Measurements from ENCODE around the gene MPV17L2. TPM values are rescaled to one million over a fixed set of nuclear protein-coding genes. Genes with fewer than 3 reads are reported as not detected.

Gene MPV17L2
- total and polyA plus RNA-seq, 10 of the 15 experiments (the other 5 are each of a cell fraction or from before 2014, with no cell fraction given): 5.1 to 57.2 (median 22.9) TPM

GRCh38 chr19:18225355-18225701 lies 32.3 kb downstream of the MPV17L2 start:
- ATAC-seq (no peak), FAIRE-seq (no peak), DNase-seq (ENCODE audit: low read depth, low spot score) (no peak)
- RAD21 ChIA-PET (ENCODE audit: unreplicated experiment): interaction anchor here (1.1 kb wide), 1 partner anchor 184 kb away, joined by 3 read pairs; no protein-coding TSS in a partner anchor
- Histone ChIP-seq H3K4me3 (no peak overlapping the region), H3K4me2 (ENCODE audit: control insufficient read depth, insufficient read depth) (no peak overlapping the region; the same call in 1 of the 2 replicates), H3K79me2 (ENCODE audit: control insufficient read depth, insufficient read depth, low read length) (no peaks in the 10 kb centered on the region), H4K20me1 (ENCODE audit: control insufficient read depth, insufficient read depth) (no peaks in the 10 kb centered on the region), H3K36me3 (ENCODE audit: control insufficient read depth in 2 of 2, insufficient read depth in 2 of 2, low read length in 1 of 2) (no peaks in the 10 kb centered on the region), H3K4me1 (ENCODE audit: control insufficient read depth, insufficient read depth, low read length) (peaks cover 19% of the 10 kb centered on the region), H3K9ac (ENCODE audit: control insufficient read depth, insufficient read depth, low read length) (no peak overlapping the region), H3K27ac (ENCODE audit: control insufficient read depth, insufficient read depth) (no peak overlapping the region), H3K27me3 (replicated peaks in 1 of 2; ENCODE audit: control insufficient read depth in 2 of 2, insufficient read depth in 2 of 2, low read length in 1 of 2) (peaks cover 0 to 3% of the 10 kb centered on the region in 2 experiments; a peak in 2 of 4 replicates), H3K9me3 (replicated peaks; ENCODE audit: control insufficient read depth, insufficient read depth, low read length) (no peaks in the 10 kb centered on the region; the same call in 2 of the 3 replicates), H2AFZ (ENCODE audit: control insufficient read depth, low read depth, low read length) (no peak overlapping the region)
- CTCF ChIA-PET: interaction anchor here (0.6 to 2.9 kb wide), 3 partner anchors 54 to 369 kb away, joined by 3 to 21 read pairs (median 17); no protein-coding TSS in a partner anchor
- SMC1A ChIA-PET (ENCODE audit: uncharacterized antibody, unreplicated experiment): interaction anchor here (1.1 to 1.2 kb wide), 2 partner anchors 22 to 218 kb away, joined by 3 to 4 read pairs; partner anchors contain the start of gene RAB3A
- WGBS (ENCODE audit: insufficient coverage, insufficient replicate concordance, low lambda C conversion rate, missing lambda C conversion rate): 36% methylated on average over 16 of the region's 16 CpGs
- intact Hi-C loops (cut with micrococcal nuclease; ENCODE audit: unreplicated experiment) (no loop called here), in situ Hi-C loops (cut with MboI) (no loop called here)
- no peak for TF ChIP-seq NFYA (IDR thresholded peaks at IDR 0.05; ENCODE audit: borderline replicate concordance, low read depth, low read length)
- TF ChIP-seq HDAC6 (IDR thresholded peaks at IDR 0.05; ENCODE audit: unreplicated experiment): peak; percentile 94
- POLR2A ChIA-PET: interaction anchor here (1.2 to 1.4 kb wide), 2 partner anchors 15 to 54 kb away, joined by 3 read pairs; no protein-coding TSS in a partner anchor
- no TSS peak for BruUV-seq (replicated peaks)

DNA sequence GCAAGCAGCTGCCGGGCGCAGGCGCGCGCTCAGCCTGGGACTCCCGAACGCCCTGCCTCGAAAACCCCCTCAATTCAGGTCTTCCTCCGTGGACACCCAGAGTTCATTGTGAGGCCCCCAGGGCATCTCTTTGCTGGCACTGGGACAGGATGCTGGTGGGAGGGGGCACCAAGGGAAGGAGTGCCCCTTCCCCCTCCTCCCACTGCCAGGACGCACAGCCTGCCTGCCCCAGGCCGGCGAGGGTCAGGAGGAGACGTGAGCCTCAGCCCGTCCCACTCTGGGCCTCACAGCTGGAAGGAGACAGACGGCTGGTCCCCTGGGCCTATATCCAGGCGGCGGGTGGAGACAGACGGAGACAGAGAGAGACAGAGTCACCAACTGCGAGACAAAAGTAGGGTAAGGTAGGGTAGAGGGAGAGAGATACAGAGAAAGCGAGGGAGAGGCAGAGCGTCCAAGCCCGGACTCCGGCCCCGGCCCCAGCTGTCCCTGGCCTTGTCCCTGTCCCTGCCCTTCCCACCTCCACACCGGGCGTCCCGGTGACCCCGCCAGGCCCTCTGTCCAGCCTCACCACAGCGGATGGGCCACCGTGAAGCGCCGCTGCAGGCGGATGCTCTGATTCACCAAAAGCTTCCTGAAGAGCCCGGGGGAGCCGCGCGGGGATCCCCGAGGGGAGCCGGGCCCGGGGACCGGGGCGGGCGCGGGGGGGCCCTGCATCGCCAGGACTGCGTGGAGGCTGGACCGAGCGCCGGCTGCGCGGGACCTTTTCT lies 32.9 kb downstream of the MPV17L2 start, which contains the start of gene PDE4C:
TSS of gene PDE4C (minus strand) at position 737 of the 767 bp plus-strand sequence. CDS start at position 714, 23 bp downstream.
- H3K9ac ChIP-seq (ENCODE audit: control insufficient read depth, insufficient read depth, low read length): no peak within 1 kb of the TSS
- H3K36me3 ChIP-seq (ENCODE audit: control insufficient read depth in 2 of 2, insufficient read depth in 2 of 2, low read length in 1 of 2): no peaks in the 10 kb centered on the region
- H3K27me3 ChIP-seq (replicated peaks in 1 of 2; ENCODE audit: control insufficient read depth in 2 of 2, insufficient read depth in 2 of 2, low read length in 1 of 2): peaks cover 0 to 3% of the 10 kb centered on the region in 2 experiments; a peak in 2 of 4 replicates
- ChIA-PET POLR2A (interaction anchor here (0.6 to 1.4 kb wide), 2 partner anchors 21 to 118 kb away, joined by 3 to 5 read pairs; no protein-coding TSS in a partner anchor), RAD21 (ENCODE audit: unreplicated experiment) (no interaction called here), SMC1A (ENCODE audit: uncharacterized antibody, unreplicated experiment) (no interaction called here), CTCF (interaction anchor here (0.6 to 2.9 kb wide), 3 partner anchors 21 to 368 kb away, joined by 3 to 17 read pairs (median 3); no protein-coding TSS in a partner anchor)
- no peak within 1 kb of the TSS for H3K27ac ChIP-seq (ENCODE audit: control insufficient read depth, insufficient read depth)
- H3K4me1 ChIP-seq (ENCODE audit: control insufficient read depth, insufficient read depth, low read length): peaks cover 19% of the 10 kb centered on the region
- H4K20me1 ChIP-seq (ENCODE audit: control insufficient read depth, insufficient read depth): no peaks in the 10 kb centered on the region
- BruUV-seq (replicated peaks): no TSS peak
- in situ Hi-C loops (cut with MboI): no loop called here
- H3K79me2 ChIP-seq (ENCODE audit: control insufficient read depth, insufficient read depth, low read length): no peaks in the 10 kb centered on the region
- WGBS (ENCODE audit: insufficient coverage, insufficient replicate concordance, low lambda C conversion rate, missing lambda C conversion rate): 6% methylated on average over 34 of the region's 51 CpGs
- no peak for DNase-seq (ENCODE audit: low read depth, low spot score)
- H3K4me3 ChIP-seq: no peak within 1 kb of the TSS
- no peaks in the 10 kb centered on the region; the same call in 2 of the 3 replicates for H3K9me3 ChIP-seq (replicated peaks; ENCODE audit: control insufficient read depth, insufficient read depth, low read length)
- no peak within 1 kb of the TSS for H2AFZ ChIP-seq (ENCODE audit: control insufficient read depth, low read depth, low read length)
- H3K4me2 ChIP-seq (ENCODE audit: control insufficient read depth, insufficient read depth): peak within 1 kb of the TSS; percentile 25
- no peak for FAIRE-seq
- intact Hi-C loops (cut with micrococcal nuclease; ENCODE audit: unreplicated experiment): no loop called here
- ATAC-seq: no peak
- TF ChIP-seq CEBPB (IDR thresholded peaks at IDR 0.05; ENCODE audit: borderline replicate concordance in 1 of 2, low read depth in 2 of 2, low read length in 2 of 2) (no peak), SKIL (IDR thresholded peaks at IDR 0.05; ENCODE audit: low read depth, poor library complexity, severe bottlenecking) (no peak), NFIC (IDR thresholded peaks at IDR 0.05; ENCODE audit: low read depth, low read length) (no peak), TCF12 (IDR thresholded peaks at IDR 0.05; ENCODE audit: low read depth, low read length) (no peak), TAF1 (IDR thresholded peaks at IDR 0.05; ENCODE audit: borderline replicate concordance, low read depth, low read length) (no peak), EGR1 (IDR thresholded peaks at IDR 0.05; ENCODE audit: borderline replicate concordance in 1 of 2, low read depth in 2 of 2, low read length in 2 of 2) (no peak), STAT1 (conservative IDR thresholded peaks at IDR 0.05) (no peak), USF1 (IDR thresholded peaks at IDR 0.05; ENCODE audit: borderline replicate concordance, extremely low read length, insufficient read depth, low read depth, low read length) (no peak)

Measured in GM12878 (cell line).